ENCODE results near the gene SULT2B1.

The SULT2B1 gene

DNA sequence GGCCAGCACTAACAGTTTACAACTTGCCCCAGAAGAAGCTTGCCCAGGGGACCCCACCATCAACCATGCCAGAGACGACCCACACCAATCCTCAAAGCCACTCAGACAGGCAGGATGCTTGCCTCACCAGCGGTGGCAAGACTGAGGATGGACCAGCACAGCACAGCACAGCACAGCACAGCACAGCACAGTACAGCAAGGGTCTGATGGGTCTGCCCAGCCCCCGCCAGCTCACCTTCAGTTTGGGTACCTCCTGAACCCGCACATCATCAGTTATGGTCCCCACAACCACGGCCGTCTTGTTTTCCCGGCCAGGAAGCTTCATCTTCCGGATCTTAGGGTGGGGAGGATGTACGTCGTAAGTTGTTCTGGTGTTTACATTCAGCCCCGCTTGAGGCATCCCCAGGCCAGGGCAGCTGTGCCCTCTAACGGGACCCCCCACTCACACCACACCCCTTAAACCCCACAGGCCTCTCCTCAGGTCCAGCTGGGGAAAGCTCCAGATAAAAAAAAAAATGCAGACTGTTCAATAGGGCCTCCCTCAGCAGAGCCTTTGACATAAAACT lies 64.6 kb downstream of the SULT2B1 start:
- DNase-seq (ENCODE audit: low read depth, low spot score), result no peak
- TF ChIP-seq, protein P1, sequence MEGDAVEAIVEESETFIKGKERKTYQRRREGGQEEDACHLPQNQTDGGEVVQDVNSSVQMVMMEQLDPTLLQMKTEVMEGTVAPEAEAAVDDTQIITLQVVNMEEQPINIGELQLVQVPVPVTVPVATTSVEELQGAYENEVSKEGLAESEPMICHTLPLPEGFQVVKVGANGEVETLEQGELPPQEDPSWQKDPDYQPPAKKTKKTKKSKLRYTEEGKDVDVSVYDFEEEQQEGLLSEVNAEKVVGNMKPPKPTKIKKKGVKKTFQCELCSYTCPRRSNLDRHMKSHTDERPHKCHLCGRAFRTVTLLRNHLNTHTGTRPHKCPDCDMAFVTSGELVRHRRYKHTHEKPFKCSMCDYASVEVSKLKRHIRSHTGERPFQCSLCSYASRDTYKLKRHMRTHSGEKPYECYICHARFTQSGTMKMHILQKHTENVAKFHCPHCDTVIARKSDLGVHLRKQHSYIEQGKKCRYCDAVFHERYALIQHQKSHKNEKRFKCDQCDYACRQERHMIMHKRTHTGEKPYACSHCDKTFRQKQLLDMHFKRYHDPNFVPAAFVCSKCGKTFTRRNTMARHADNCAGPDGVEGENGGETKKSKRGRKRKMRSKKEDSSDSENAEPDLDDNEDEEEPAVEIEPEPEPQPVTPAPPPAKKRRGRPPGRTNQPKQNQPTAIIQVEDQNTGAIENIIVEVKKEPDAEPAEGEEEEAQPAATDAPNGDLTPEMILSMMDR (IDR thresholded peaks at IDR 0.05; ENCODE audit: low read depth, low read length), result no peak
- in situ Hi-C loops (cut with HindIII; ENCODE audit: low sequenced_read_pairs), result no loop called here
- H3K4me3 ChIP-seq (ENCODE audit: low read depth, low read length), result peak overlapping the region; percentile 95

DNA sequence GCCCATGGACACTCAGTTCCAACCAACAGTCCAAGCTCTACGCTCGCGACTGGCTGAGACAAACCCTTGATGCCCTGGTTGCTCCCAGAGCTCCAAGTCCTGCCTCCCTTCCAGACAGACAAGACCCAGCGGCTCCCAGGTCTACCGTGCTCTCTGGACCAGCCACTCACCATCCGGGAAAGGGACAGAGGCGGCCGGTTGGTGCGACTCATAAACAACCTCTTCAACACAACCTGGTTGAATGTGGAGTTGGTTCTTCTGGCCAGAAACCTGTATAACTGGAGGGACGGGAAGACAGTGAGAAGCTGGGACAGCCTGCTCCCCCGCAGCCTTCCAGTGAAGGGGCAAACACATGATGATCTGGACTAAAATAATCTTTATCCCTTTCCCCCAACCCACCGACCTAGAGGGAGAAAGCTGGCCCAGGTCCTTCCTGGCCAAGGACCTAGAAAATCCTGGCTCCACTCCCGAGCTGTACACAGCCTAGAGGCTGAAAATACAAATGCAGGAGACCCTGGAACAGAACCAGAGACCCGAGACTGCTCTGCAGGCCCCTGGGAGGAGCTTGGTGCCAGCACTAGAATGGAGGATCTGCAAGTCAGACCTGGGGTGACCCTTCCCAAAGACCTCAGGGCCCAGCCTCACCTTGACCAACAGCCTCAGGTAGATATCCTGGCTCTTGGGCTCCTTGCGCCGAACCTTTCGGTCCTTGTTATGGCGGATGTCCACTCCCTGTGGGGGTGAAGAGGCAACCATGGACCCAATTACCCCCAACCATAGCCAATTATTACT lies 65.4 kb downstream of the SULT2B1 start:
- in situ Hi-C loops (cut with HindIII; ENCODE audit: low sequenced_read_pairs), result no loop called here
- peak overlapping the region; percentile 95 for H3K4me3 ChIP-seq (ENCODE audit: low read depth, low read length)
- TF ChIP-seq, protein P1 (IDR thresholded peaks at IDR 0.05; ENCODE audit: low read depth, low read length), result no peak
- peak; percentile 30 for DNase-seq (ENCODE audit: low read depth, low spot score)

DNA sequence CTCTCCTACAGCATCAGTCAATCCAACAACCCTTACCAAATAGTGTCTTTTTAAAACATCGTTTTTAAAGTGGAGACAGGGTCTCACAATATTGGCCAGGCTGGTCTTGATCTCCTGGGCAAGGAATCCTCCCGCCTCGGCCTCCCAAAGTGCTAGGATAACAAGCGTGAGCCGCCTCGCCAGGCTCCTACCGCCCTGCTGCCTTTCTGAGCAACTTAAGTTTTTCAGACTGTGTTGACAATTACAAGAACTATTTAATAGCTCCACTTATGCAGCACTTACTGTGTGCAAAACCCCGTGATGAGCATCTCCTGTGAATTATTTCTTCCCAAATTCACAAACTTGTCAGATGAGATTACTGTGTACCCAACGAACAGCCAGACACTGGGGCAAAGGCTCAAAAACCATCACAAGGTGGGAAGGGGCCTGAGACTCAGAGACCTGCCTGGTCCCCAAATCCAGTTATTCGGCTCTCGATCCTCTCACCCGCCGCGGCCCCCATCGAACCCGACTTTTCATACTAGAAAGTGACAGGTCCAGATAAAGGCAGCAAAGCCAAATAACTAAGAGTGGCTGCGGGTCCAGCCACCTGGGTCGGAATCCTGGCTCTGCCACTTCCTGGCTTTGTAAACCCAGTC lies 66.4 kb downstream of the SULT2B1 start:
- H3K4me3 ChIP-seq (ENCODE audit: low read depth, low read length), result peak overlapping the region; percentile 95
- in situ Hi-C loops (cut with HindIII; ENCODE audit: low sequenced_read_pairs), result no loop called here
- TF ChIP-seq, protein P1 (IDR thresholded peaks at IDR 0.05; ENCODE audit: low read depth, low read length), result no peak
- DNase-seq (ENCODE audit: low read depth, low spot score), result no peak

DNA sequence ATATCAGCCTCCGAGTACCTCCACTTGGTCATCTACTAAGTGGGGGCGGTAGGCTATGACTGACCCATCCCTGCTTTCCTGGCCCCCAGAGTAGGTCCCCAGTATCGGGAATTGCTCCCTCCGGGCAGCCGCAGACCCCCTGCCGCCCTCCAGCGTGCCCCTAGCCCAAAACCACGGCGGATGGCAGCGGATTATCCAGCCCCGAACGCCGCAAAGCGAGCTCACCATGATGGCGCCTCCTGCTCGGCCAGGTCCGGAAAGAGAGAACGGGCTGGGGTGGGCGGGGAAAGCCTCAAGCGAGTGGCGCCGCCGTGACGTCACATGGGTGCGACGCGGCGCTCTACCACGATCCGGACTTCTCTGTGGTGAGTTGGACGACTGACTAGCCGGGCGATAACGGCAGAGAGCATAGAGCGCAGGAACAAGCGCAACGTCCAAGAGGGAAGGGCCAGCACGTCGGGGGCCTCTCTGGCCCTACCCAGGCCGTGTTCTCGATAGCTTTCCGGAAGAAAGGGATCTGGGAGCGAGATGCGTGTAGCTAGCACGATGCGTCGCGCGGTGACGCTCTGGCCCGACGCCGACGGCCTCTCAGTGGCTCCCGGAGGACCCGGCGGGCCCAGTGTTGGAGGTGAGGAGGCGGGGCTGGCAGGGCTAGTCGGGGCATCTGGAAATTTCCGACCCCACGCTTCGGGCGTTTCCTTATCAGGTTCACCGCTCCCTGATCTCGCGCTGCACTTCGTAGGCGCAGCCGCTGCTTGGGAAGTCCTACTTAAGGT lies 67.1 kb downstream of the SULT2B1 start, which contains the start of the genes RPL18 and SPHK2:
Gene RPL18, minus strand, starts transcription at position 263 of the 776 bp plus-strand sequence. Its CDS starts 35 bp downstream, at position 228.
Gene SPHK2, plus strand, starts transcription at position 591 of the 776 bp plus-strand sequence. CDS start 1,009 bp downstream, outside the sequence.
- DNase-seq (ENCODE audit: low read depth, low spot score), result peak; percentile 100
- TF ChIP-seq, protein P1 (IDR thresholded peaks at IDR 0.05; ENCODE audit: low read depth, low read length), result no peak
- in situ Hi-C loops (cut with HindIII; ENCODE audit: low sequenced_read_pairs), result no loop called here
- peak within 1 kb of the TSS; percentile 95 for H3K4me3 ChIP-seq (ENCODE audit: low read depth, low read length)

DNA sequence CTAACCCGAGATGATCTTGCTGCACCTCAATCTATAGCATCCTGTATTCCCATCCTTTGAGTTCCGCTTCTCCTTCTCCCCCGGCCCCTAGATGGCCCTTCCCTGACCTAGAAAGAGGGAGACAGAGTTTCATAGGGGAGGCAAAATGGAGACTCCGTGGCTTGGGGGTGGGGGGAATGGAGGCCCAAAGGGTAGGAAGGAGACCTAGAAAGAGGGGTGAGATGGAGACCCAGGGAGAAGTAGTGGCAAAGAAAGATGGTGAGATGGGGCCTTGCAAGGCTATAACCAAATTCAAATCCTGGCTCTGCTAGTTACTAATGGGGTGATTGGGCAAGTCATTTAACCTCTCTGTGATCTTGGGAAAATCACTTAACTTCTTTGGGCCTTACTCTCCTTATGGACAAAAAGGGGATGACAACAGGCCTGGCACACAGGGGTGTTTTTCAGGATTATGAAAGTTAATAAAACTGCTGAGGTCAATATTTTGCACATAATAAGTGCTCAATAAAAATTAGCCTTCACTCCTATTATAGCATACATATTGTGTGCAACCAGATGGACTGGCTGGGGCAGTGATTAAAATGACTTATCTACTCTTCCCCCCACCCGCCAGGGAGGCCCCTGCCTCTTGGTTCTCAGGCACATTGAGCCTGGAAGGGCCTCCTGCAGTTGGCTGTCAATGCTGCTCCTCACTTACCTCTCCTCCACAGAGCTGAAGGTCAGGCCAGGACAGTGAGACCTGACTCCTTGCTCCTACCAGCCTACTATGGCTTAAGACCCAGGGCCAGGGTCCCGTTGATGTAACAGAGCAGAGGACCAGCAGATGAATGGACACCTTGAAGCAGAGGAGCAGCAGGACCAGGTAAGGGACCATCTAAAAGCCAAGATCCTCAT lies 68.0 kb downstream of the SULT2B1 start:
- in situ Hi-C loops (cut with HindIII; ENCODE audit: low sequenced_read_pairs), result no loop called here
- TF ChIP-seq, protein P1 (IDR thresholded peaks at IDR 0.05; ENCODE audit: low read depth, low read length), result no peak
- H3K4me3 ChIP-seq (ENCODE audit: low read depth, low read length), result peak overlapping the region; percentile 95
- no peak for DNase-seq (ENCODE audit: low read depth, low spot score)
